Limb (tissue), 2 donors: Measurements from ENCODE around the gene MPP3.
"Not testable (repeated sequence)": the region's sequence is repeated elsewhere in the genome, so short reads cannot be mapped to it uniquely, and the experiment has no call there.

Source experiments
- DNase-seq, 2 donors: peaks; one replicate each; pipeline ENCODE4 v3.0.0-alpha.2; 2016; ENCODE audit errors: extremely low spot score in 2 of 2

Gene MPP3

GRCh38 chr17:43861960-43862359 is 29.0 kb upstream of the MPP3 start:
- no peak for DNase-seq

DNA sequence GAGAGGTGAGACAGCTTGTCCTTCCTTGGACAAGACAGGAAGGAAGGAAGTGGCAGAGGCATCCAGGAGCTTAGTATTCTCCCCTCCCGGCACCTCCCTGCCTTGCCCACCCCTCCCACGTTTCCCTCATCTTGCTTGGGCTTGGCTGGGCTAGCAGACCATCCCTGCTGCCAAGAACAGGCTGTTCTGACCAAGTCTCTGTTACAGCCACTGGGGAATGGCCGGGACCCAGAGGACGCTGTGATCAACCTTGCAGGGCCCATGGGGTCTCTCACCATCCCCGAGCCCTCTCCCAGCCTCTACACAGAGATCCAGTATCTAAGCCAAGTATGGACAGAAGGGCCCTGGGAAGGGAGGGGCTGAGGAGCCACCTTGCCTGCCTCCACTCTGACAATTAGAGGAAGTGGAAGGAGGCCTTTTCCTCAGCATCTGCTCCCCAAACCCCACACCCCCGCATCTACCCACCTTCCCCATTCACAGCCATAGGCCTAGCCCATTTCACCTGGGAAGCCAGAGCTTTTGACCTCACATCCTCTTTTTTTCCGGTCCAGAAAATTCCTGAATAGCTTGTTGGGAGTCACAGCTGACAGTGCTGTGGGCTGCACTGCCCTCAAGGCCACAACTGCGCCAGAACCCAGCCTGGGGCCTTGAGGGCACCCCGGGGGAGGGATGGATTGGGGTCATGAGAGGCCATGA is 28.1 kb upstream of the MPP3 start:
- DNase-seq = peak in 1 of 2 donors; percentile 22

- DNase-seq = peak in 1 of 2 donors; percentile 14
Measured at GRCh38 chr17:43860077-43860725, 27.3 kb upstream of the MPP3 start.

- DNase-seq = no peak
Measured at GRCh38 chr17:43857957-43858600, 25.1 kb upstream of the MPP3 start.

DNA sequence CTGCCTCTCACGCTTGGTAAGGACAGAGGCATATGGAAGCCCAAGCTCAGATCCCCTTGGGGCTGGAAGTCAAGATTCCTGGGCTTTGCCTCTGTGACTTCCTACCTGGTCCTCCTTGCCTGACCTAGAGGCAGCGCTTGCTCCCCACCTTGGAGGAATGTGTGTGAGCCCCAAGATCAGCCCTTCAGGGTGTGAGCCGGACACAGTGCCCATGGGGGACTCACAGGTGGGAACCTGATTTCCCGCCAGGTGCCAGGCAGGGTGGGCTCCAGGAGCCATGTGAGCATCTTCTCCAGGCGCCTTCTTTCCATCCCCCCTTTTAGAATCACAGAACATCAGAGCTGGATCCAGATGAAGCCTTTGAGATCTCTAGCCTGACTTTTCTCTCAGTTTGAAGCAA is 24.2 kb upstream of the MPP3 start:
- no peak for DNase-seq

DNA sequence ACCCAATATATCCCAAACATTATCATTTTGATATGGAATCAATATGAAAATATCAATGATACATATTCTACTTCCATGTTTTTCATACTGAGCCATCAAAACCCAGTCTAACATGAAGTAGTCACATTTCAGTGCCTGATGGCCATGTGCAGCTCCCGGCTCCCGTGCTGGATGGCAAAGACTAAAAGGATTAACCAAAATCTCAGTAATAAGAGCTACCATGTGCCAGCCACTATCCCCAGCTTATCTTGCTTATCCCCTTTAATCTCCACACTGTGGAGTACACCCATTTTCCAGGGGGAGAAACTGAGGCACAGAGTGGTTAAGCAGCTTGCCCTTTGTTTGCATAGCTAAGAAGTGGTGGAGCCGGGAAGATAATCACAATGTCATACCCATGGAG is 23.2 kb upstream of the MPP3 start:
- DNase-seq = no peak

- no peak for DNase-seq
Measured at GRCh38 chr17:43855061-43855460, 22.1 kb upstream of the MPP3 start.

GRCh38 chr17:43854498-43854897 is 21.6 kb upstream of the MPP3 start:
- DNase-seq = no peak

- DNase-seq = no peak
Measured at GRCh38 chr17:43853546-43853945, 20.6 kb upstream of the MPP3 start.

GRCh38 chr17:43852571-43852970 is 19.6 kb upstream of the MPP3 start:
- DNase-seq = no peak

DNA sequence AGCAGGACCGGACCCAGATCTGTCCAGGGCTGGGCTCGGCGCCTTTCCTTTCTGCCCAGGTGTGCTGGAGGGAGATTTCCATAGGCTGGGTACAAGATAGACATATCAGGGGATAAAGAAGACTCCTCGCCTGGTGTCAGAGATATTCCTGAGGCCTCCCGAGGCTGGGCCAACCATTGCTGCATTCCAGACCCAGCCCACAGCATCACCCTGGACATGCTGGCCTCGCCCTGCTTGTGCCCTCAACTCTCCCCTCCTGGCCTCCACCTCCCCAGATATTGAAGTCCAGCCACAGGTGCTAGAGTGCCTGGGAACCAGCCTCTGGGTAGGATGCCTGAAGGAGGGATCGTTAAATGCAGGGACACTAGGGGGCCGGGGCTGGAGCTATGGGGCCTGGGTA is 16.2 kb upstream of the MPP3 start:
- DNase-seq = no peak

GRCh38 chr17:43848601-43849000 is 15.7 kb upstream of the MPP3 start:
- DNase-seq = no peak

DNA sequence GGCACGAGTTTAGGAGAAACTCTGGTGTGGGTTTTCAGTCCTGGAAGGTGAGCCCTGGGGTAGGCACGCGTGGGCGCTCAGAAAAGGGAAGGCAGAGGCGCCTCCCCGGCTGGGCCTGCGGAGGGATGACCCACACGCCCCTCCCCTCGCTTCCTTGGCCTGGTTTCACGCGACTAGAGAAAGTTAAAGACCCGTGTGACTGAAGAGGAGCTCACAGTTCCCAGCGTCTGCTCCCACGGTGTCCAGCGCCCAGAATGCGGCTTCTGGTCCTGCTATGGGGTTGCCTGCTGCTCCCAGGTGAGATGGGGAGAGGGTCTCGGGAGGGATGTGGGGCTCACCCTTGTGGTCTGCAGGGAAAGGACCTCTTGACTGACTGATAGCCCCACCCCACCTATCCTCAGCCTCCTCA is 14.0 kb upstream of the MPP3 start, which contains the start of gene CD300LG:
Gene CD300LG (plus strand): TSS at position 214 of the 409 bp plus-strand sequence. CDS start 41 bp downstream, at position 255.
- DNase-seq = no peak

GRCh38 chr17:43846221-43846712 is 13.3 kb upstream of the MPP3 start:
- DNase-seq = peak; percentile 60 to 86

DNA sequence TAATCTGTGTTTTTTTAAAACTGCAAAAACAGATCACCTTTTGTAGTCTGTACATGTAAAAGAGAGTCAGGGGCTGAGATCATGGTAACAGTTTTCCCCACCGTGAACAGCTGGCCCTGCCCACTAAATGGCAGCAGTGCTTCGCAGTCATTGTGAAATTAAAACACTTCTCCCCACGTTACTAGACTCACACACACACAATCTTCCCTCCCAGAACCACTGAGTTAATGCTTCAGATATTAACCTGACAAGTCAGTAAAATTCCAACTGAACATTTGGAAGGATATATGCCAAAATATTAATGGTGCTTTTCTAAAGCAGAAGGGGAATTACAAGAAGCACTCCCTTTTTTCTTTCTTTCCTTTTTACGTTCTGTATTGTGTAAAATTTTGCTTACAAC is 12.8 kb upstream of the MPP3 start:
- no peak for DNase-seq

- no peak for DNase-seq
Measured at GRCh38 chr17:43844241-43844640, 11.3 kb upstream of the MPP3 start.

- no peak for DNase-seq
Measured at GRCh38 chr17:43842975-43843325, 10.0 kb upstream of the MPP3 start.

GRCh38 chr17:43842091-43842974 is 9.4 kb upstream of the MPP3 start:
- not testable (repeated sequence) for DNase-seq

DNA sequence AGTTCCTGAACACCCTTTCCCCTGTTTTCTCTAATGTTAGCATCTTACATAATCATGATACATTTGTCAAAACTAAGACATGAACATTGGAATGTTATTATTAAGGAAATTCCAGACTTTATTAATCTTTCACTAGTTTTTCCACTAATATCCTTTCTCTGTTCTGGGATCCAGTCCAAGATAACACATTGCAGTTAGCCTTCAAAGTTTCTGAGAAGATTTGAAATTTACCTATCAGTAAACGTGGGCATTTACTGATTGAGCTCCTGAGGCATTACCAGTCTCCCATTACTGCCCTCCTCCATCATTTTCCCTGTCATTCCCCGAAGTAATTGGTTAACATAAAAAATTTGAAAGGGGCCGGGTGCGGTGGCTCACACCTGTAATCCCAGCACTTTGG is 8.3 kb upstream of the MPP3 start:
- no peak for DNase-seq

GRCh38 chr17:43840814-43841213 is 7.9 kb upstream of the MPP3 start:
- DNase-seq = no peak

- no peak for DNase-seq
Measured at GRCh38 chr17:43839670-43840108, 6.7 kb upstream of the MPP3 start.

- no peak for DNase-seq
Measured at GRCh38 chr17:43834106-43834505, 1.2 kb upstream of the MPP3 start.
